GM23338 (cell line): ENCODE data around the gene CX3CR1. TPM values are rescaled to one million over a fixed set of nuclear protein-coding genes. Genes with fewer than 3 reads are reported as not detected.

ENCODE experiments used
- ATAC-seq: fragments of 200-7000 bp; cut with Tn5 transposase; 3 replicates; pipeline ENCODE4 v1.9.1; 2020
- DNase-seq: peaks from one replicate; pipeline ENCODE4 v3.0.0-alpha.2; 2015; ENCODE audit warnings: low spot score
- H2AFZ ChIP-seq: fragments of 200-600 bp; sonication (generic); 2 replicates; pipeline ENCODE4 v1.8.0; 2016; ENCODE audit warnings: antibody characterized with exemption, mild to moderate bottlenecking, moderate library complexity
- H3F3A ChIP-seq: fragments of 200-600 bp; sonication (generic); replicated peaks from 2 replicates; pipeline ENCODE4 v1.8.0; 2017; ENCODE audit warnings: antibody characterized with exemption, mixed run types, low read depth
- H3K27ac ChIP-seq: fragments of 200-600 bp; sonication (generic); 2 replicates; pipeline ENCODE4 v1.6.1; 2016; ENCODE audit warnings: low read depth
- H3K27me3 ChIP-seq: fragments of 200-600 bp; sonication (generic); 2 replicates; pipeline ENCODE4 v1.8.0; 2016; ENCODE audit warnings: mild to moderate bottlenecking, mixed run types, moderate library complexity; ENCODE audit not compliant: insufficient read depth
- H3K36me3 ChIP-seq: fragments of 200-600 bp; sonication (generic); 2 replicates; pipeline ENCODE4 v1.8.0; 2016; ENCODE audit warnings: mild to moderate bottlenecking; ENCODE audit not compliant: insufficient read depth
- H3K4me1 ChIP-seq: fragments of 200-600 bp; sonication (generic); 2 replicates; pipeline ENCODE4 v1.8.0; 2016; ENCODE audit warnings: mild to moderate bottlenecking, moderate library complexity; ENCODE audit not compliant: insufficient read depth
- H3K4me2 ChIP-seq: fragments of 200-600 bp; sonication (generic); 2 replicates; pipeline ENCODE4 v1.7.1; 2017; ENCODE audit warnings: mixed run types
- H3K4me3 ChIP-seq: fragments of 200-600 bp; sonication (generic); 2 replicates; pipeline ENCODE4 v1.6.1; 2016; ENCODE audit warnings: mixed run types
- H3K79me2 ChIP-seq: fragments of 200-600 bp; sonication (generic); replicated peaks from 2 replicates; pipeline ENCODE4 v1.8.0; 2017; ENCODE audit warnings: mild to moderate bottlenecking; ENCODE audit not compliant: insufficient read depth
- H3K9me2 ChIP-seq: fragments of 200-600 bp; sonication (generic); 2 replicates; pipeline ENCODE4 v1.8.0; 2017; ENCODE audit not compliant: insufficient read depth
- H4K20me1 ChIP-seq: fragments of 200-600 bp; sonication (generic); replicated peaks from 2 replicates; pipeline ENCODE4 v1.8.0; 2017; ENCODE audit warnings: mild to moderate bottlenecking; ENCODE audit not compliant: insufficient read depth
- H3K27ac Mint-ChIP-seq: 2 replicates; pipeline ENCODE4 v1.8.0; 2020; ENCODE audit warnings: inconsistent platforms, mild to moderate bottlenecking, moderate library complexity, mixed read lengths
- H3K27me3 Mint-ChIP-seq: 3 replicates; pipeline ENCODE4 v1.8.0; 2022; ENCODE audit warnings: low read depth, mild to moderate bottlenecking, moderate library complexity, mixed read lengths, inconsistent platforms; ENCODE audit not compliant: insufficient read depth, poor library complexity
- H3K36me3 Mint-ChIP-seq: 3 replicates; pipeline ENCODE4 v1.8.0; 2021; ENCODE audit warnings: low read depth, mild to moderate bottlenecking, inconsistent platforms, moderate library complexity, mixed read lengths
- H3K4me1 Mint-ChIP-seq: 3 replicates; pipeline ENCODE4 v1.8.0; 2020; ENCODE audit warnings: mild to moderate bottlenecking, inconsistent platforms, mixed read lengths
- H3K4me3 Mint-ChIP-seq: 3 replicates; pipeline ENCODE4 v1.8.0; 2021; ENCODE audit warnings: moderate library complexity, mild to moderate bottlenecking, inconsistent platforms, mixed read lengths
- H3K9me3 Mint-ChIP-seq: 3 replicates; pipeline ENCODE4 v1.8.0; 2020; ENCODE audit warnings: moderate library complexity, mild to moderate bottlenecking, inconsistent platforms, mixed read lengths
- CREB1 ChIP-seq: fragments of 250-450 bp; sonication (Bioruptor Pico); IDR thresholded peaks from 2 replicates; pipeline ENCODE4 v1.5.0; 2020; ENCODE audit warnings: low read depth, mild to moderate bottlenecking, moderate library complexity
- CTCF ChIP-seq, 2 experiments: fragments of 200-600 bp in 1 of 2; sonication (generic) in 1 of 2; conservative IDR thresholded peaks; 2 replicates each; pipeline versions ENCODE4 v1.5.1 to v1.6.1; 2016 to 2017; ENCODE audit warnings: antibody characterized with exemption in 2 of 2, low read depth in 2 of 2, mild to moderate bottlenecking in 2 of 2, moderate library complexity in 1 of 2
- EZH2 ChIP-seq: fragments of 200-600 bp; sonication (generic); IDR thresholded peaks from one replicate; pipeline ENCODE4 v1.8.0; 2017; ENCODE audit warnings: antibody characterized with exemption, mild to moderate bottlenecking, low read depth; ENCODE audit not compliant: unreplicated experiment
- EZH2phosphoT487 ChIP-seq: fragments of 200-600 bp; sonication (generic); IDR thresholded peaks from one replicate; pipeline ENCODE4 v1.8.1; 2018; ENCODE audit warnings: antibody characterized with exemption; ENCODE audit not compliant: unreplicated experiment
- NANOG ChIP-seq: IDR thresholded peaks from 2 replicates; pipeline ENCODE4 v1.6.1; 2016; ENCODE audit warnings: antibody characterized with exemption, borderline replicate concordance
- REST ChIP-seq: IDR thresholded peaks from one replicate; pipeline ENCODE4 v1.6.1; 2018; ENCODE audit warnings: antibody characterized with exemption; ENCODE audit not compliant: unreplicated experiment
- ZNF331 ChIP-seq: fragments of 250-450 bp; sonication (Bioruptor Pico); IDR thresholded peaks from 2 replicates; pipeline ENCODE4 v1.5.0; 2020; ENCODE audit warnings: low read depth, mild to moderate bottlenecking, moderate library complexity
- ZNF462 ChIP-seq: fragments of 250-450 bp; sonication (Bioruptor Pico); IDR thresholded peaks from 2 replicates; pipeline ENCODE4 v1.5.0; 2020; ENCODE audit warnings: mild to moderate bottlenecking, moderate library complexity
- polyA plus RNA-seq: library from polyadenylated mRNA; unstranded; fragments of >200 nt; fragmentation: Nextera tagmentation; extraction: Ambion mirVana; gene quantifications from 2 replicates; pipeline ENCODE4 v1.2.1, GENCODE V29; 2016
- total RNA-seq: library from RNA; depleted of rRNA; stranded (reverse); fragments of >200 nt; shearing (Covaris generic); gene quantifications from 2 replicates; pipeline ENCODE4 v1.2.3, GENCODE V29; 2014

The CX3CR1 gene
- total and polyA plus RNA-seq, 2 experiments from 2014 or later = 0.24 to 0.42 TPM

- Mint-ChIP-seq H3K27me3 (peaks cover 6% of the 10 kb centered on the region), H3K4me3 (no peak overlapping the region)
These were observed 16.3 kb downstream of the CX3CR1 start for GRCh38 chr3:39263576-39263975.

More at GRCh38 chr3:39263576-39263975, 16.3 kb downstream of the CX3CR1 start:
- Histone ChIP-seq H3K27ac (no peak overlapping the region), H3K79me2 (no peaks in the 10 kb centered on the region), H3K4me2 (no peak overlapping the region), H3F3A (no peaks in the 10 kb centered on the region), H3K27me3 (no peaks in the 10 kb centered on the region), H3K4me3 (no peak overlapping the region), H4K20me1 (no peaks in the 10 kb centered on the region), H3K36me3 (no peaks in the 10 kb centered on the region), H3K9me2 (peaks cover 8% of the 10 kb centered on the region; the same call in 1 of the 2 replicates), H3K4me1 (no peaks in the 10 kb centered on the region), H2AFZ (no peak overlapping the region)
- no peak for ATAC-seq
- no peaks in the 10 kb centered on the region for H3K36me3 Mint-ChIP-seq
- H3K27ac Mint-ChIP-seq = no peak overlapping the region
- no peaks in the 10 kb centered on the region for H3K9me3 Mint-ChIP-seq
- no peak for DNase-seq
- H3K4me1 Mint-ChIP-seq = peaks cover 7% of the 10 kb centered on the region; the same call in 2 of the 3 replicates
- TF ChIP-seq CTCF (conservative IDR thresholded peaks at IDR 0.05; ENCODE audit: low read depth in 2 of 2) (no peak), EZH2phosphoT487 (no peak), REST (no peak), CREB1 (CRISPR knock-in tag) (no peak), ZNF331 (no peak), EZH2 (no peak), ZNF462 (no peak), NANOG (no peak)
